ENCODE results near the gene DOCK1.

GRCh38 chr10:127337801-127338200, 432.6 kb downstream of the DOCK1 start:
- no peak for TF ChIP-seq EP300 (IDR thresholded peaks at IDR 0.05)
- TF ChIP-seq CTCF (IDR thresholded peaks at IDR 0.05): no peak
- no peak for TF ChIP-seq POLR2A (IDR thresholded peaks at IDR 0.05)
